Measurements from ENCODE around the gene SLC16A3. TPM values are rescaled to one million over a fixed set of nuclear protein-coding genes. Genes with fewer than 3 reads are reported as not detected.

SLC16A3 gene
- polyA plus RNA-seq, 1 donor (not counting 4 experiments of a cell fraction or from before 2014, with no cell fraction given) = 35.7 TPM

GRCh38 chr17:82278308-82278707, 49.5 kb downstream of the SLC16A3 start:
- Histone ChIP-seq H2AFZ (ENCODE audit: control insufficient read depth, low read length) (no peak overlapping the region), H3K9me1 (ENCODE audit: control insufficient read depth, extremely low read depth, insufficient read depth, low read length) (no peaks in the 10 kb centered on the region), H3K79me2 (ENCODE audit: control insufficient read depth, insufficient read depth, low read length) (no peaks in the 10 kb centered on the region), H3K27me3 (ENCODE audit: control insufficient read depth, extremely low read depth, insufficient read depth, low read length) (no peaks in the 10 kb centered on the region), H3K4me1 (ENCODE audit: control insufficient read depth, extremely low read depth, insufficient read depth, low read length) (peaks cover 29% of the 10 kb centered on the region), H3K4me2 (ENCODE audit: control insufficient read depth, extremely low read depth, insufficient read depth, low read depth, low read length) (no peak overlapping the region), H3K4me3 (ENCODE audit: control insufficient read depth in 2 of 3, extremely low read depth in 1 of 3, insufficient read depth in 2 of 3, low read depth in 1 of 3, low read length in 3 of 3) (no peak overlapping the region), H3K36me3 (ENCODE audit: control insufficient read depth in 2 of 2, extremely low read depth in 1 of 2, insufficient read depth in 2 of 2, low read length in 2 of 2) (no peaks in the 10 kb centered on the region), H3K27ac (ENCODE audit: control insufficient read depth, insufficient read depth, low read length) (no peak overlapping the region), H3K9me3 (ENCODE audit: control insufficient read depth, low read depth, low read length) (no peaks in the 10 kb centered on the region), H4K20me1 (ENCODE audit: control insufficient read depth, extremely low read depth, insufficient read depth, low read length) (no peaks in the 10 kb centered on the region), H3K9ac (ENCODE audit: control insufficient read depth, extremely low read depth, insufficient read depth, low read length) (no peak overlapping the region)
- dilution Hi-C loops (cut with MboI; ENCODE audit: extremely low pct_ligation_motif_present, low sequenced_read_pairs) = no loop called here
- TF ChIP-seq CTCF (optimal IDR thresholded peaks at IDR 0.05 in 1 of 3, IDR thresholded peaks at IDR 0.05 in 1 of 3, conservative IDR thresholded peaks at IDR 0.05 in 1 of 3; ENCODE audit: extremely low read depth in 1 of 3, insufficient read depth in 2 of 3, low read length in 3 of 3) (no peak), EZH2 (IDR thresholded peaks at IDR 0.05; ENCODE audit: low read length) (no peak)
- DNase-seq (ENCODE audit: low read depth, low spot score) = no peak
- no peak for FAIRE-seq

GRCh38 chr17:82278786-82279391, 50.0 kb downstream of the SLC16A3 start:
- H3K4me2 ChIP-seq (ENCODE audit: control insufficient read depth, extremely low read depth, insufficient read depth, low read depth, low read length) = no peak overlapping the region
- no peak overlapping the region for H3K9ac ChIP-seq (ENCODE audit: control insufficient read depth, extremely low read depth, insufficient read depth, low read length)
- no peaks in the 10 kb centered on the region for H3K9me1 ChIP-seq (ENCODE audit: control insufficient read depth, extremely low read depth, insufficient read depth, low read length)
- TF ChIP-seq EZH2 (IDR thresholded peaks at IDR 0.05; ENCODE audit: low read length) (no peak), CTCF (optimal IDR thresholded peaks at IDR 0.05 in 1 of 3, IDR thresholded peaks at IDR 0.05 in 1 of 3, conservative IDR thresholded peaks at IDR 0.05 in 1 of 3; ENCODE audit: extremely low read depth in 1 of 3, insufficient read depth in 2 of 3, low read length in 3 of 3) (no peak)
- H3K4me3 ChIP-seq (ENCODE audit: control insufficient read depth in 2 of 3, extremely low read depth in 1 of 3, insufficient read depth in 2 of 3, low read depth in 1 of 3, low read length in 3 of 3) = no peak overlapping the region
- dilution Hi-C loops (cut with MboI; ENCODE audit: extremely low pct_ligation_motif_present, low sequenced_read_pairs) = no loop called here
- H3K9me3 ChIP-seq (ENCODE audit: control insufficient read depth, low read depth, low read length) = no peaks in the 10 kb centered on the region
- no peaks in the 10 kb centered on the region for H3K27me3 ChIP-seq (ENCODE audit: control insufficient read depth, extremely low read depth, insufficient read depth, low read length)
- no peak overlapping the region for H2AFZ ChIP-seq (ENCODE audit: control insufficient read depth, low read length)
- FAIRE-seq (no peak), DNase-seq (ENCODE audit: low read depth, low spot score) (no peak)
- H3K4me1 ChIP-seq (ENCODE audit: control insufficient read depth, extremely low read depth, insufficient read depth, low read length) = peaks cover 33% of the 10 kb centered on the region
- no peaks in the 10 kb centered on the region for H3K36me3 ChIP-seq (ENCODE audit: control insufficient read depth in 2 of 2, extremely low read depth in 1 of 2, insufficient read depth in 2 of 2, low read length in 2 of 2)
- H3K27ac ChIP-seq (ENCODE audit: control insufficient read depth, insufficient read depth, low read length) = no peak overlapping the region
- H3K79me2 ChIP-seq (ENCODE audit: control insufficient read depth, insufficient read depth, low read length) = no peaks in the 10 kb centered on the region
- H4K20me1 ChIP-seq (ENCODE audit: control insufficient read depth, extremely low read depth, insufficient read depth, low read length) = no peaks in the 10 kb centered on the region

All from keratinocyte (primary cell).